GM19025 (cell line): ENCODE results near the gene HAUS5.

ENCODE experiments used
- ATAC-seq: cut with Tn5 transposase; IDR thresholded peaks from one replicate; pipeline ENCODE4 v1.9.1; 2021; ENCODE audit warnings: mild to moderate bottlenecking, low read depth, moderate library complexity; ENCODE audit not compliant: unreplicated experiment

Gene HAUS5

GRCh38 chr19:35607661-35608060 lies 4.9 kb upstream of the HAUS5 start:
- no peak for ATAC-seq

GRCh38 chr19:35608251-35608650 lies 4.3 kb upstream of the HAUS5 start:
- ATAC-seq: no peak

GRCh38 chr19:35609851-35610353 lies 2.6 kb upstream of the HAUS5 start:
- ATAC-seq: no peak

- no peak for ATAC-seq
Observed at GRCh38 chr19:35612224-35612558, 344 bp upstream of the HAUS5 start.

- no peak for ATAC-seq
Observed at GRCh38 chr19:35613574-35613973, 1.0 kb downstream of the HAUS5 start.

GRCh38 chr19:35615036-35615435 lies 2.5 kb downstream of the HAUS5 start:
- ATAC-seq: no peak

- no peak for ATAC-seq
Observed at GRCh38 chr19:35618857-35619256, 6.3 kb downstream of the HAUS5 start.

- no peak for ATAC-seq
Observed at GRCh38 chr19:35619290-35619923, 6.9 kb downstream of the HAUS5 start.

GRCh38 chr19:35620001-35620400 lies 7.5 kb downstream of the HAUS5 start:
- no peak for ATAC-seq

GRCh38 chr19:35621708-35622107 lies 9.2 kb downstream of the HAUS5 start:
- ATAC-seq: no peak

- no peak for ATAC-seq
Observed at GRCh38 chr19:35622750-35623149, 10.2 kb downstream of the HAUS5 start.

- no peak for ATAC-seq
Observed at GRCh38 chr19:35623327-35624010, 10.9 kb downstream of the HAUS5 start.

GRCh38 chr19:35628264-35628564 lies 15.7 kb downstream of the HAUS5 start:
- ATAC-seq: no peak

- peak; percentile 97 for ATAC-seq
Observed at GRCh38 chr19:35628565-35629331, 16.2 kb downstream of the HAUS5 start, which contains the start of gene RBM42. TSS of gene RBM42 (plus strand) at chr19:35629036. CDS start at chr19:35629154, 118 bp downstream.

- no peak for ATAC-seq
Observed at GRCh38 chr19:35629332-35629633, 16.7 kb downstream of the HAUS5 start.

GRCh38 chr19:35633727-35634440 lies 21.3 kb downstream of the HAUS5 start:
- no peak for ATAC-seq

GRCh38 chr19:35636651-35637050 lies 24.1 kb downstream of the HAUS5 start:
- no peak for ATAC-seq

GRCh38 chr19:35637165-35637564 lies 24.6 kb downstream of the HAUS5 start:
- no peak for ATAC-seq

GRCh38 chr19:35639321-35639639 lies 26.7 kb downstream of the HAUS5 start:
- no peak for ATAC-seq

GRCh38 chr19:35639863-35640262 lies 27.3 kb downstream of the HAUS5 start:
- ATAC-seq: no peak

GRCh38 chr19:35641515-35642151 lies 29.1 kb downstream of the HAUS5 start, which contains the start of gene ETV2:
TSS of gene ETV2 (plus strand) at chr19:35641745. CDS start at chr19:35642461, 716 bp downstream.
- ATAC-seq: no peak
